GM12872 (cell line): ENCODE measurements around the gene SPATS2.

Experiments
- CTCF ChIP-seq: IDR thresholded peaks from 3 replicates; pipeline ENCODE4 v1.5.1; 2011; ENCODE audit warnings: low read depth, mild to moderate bottlenecking, low read length, moderate library complexity; ENCODE audit not compliant: insufficient read depth

The SPATS2 gene

GRCh38 chr12:49545815-49546214 lies 178.6 kb downstream of the SPATS2 start:
- no peak for TF ChIP-seq CTCF

DNA sequence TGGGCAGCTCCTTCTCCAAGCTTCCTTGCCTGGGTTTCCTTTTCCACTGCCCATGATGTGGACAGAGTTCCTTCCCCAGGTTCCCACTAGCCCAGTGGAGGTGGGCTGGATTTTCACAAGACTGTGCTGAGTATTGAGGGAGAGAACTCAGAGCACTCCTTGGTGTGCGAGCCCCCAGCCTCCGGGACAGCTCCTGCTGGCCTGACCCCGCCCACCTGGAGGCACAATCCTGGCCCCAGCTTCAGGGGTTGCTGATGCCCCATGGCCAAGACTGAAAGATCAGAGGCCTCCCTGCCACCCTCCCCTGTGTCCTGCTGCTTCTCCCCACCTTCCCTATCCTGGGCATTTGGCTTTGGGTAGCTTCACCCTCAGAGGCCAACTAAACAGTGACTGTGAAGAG lies 179.2 kb downstream of the SPATS2 start:
- no peak for TF ChIP-seq CTCF

DNA sequence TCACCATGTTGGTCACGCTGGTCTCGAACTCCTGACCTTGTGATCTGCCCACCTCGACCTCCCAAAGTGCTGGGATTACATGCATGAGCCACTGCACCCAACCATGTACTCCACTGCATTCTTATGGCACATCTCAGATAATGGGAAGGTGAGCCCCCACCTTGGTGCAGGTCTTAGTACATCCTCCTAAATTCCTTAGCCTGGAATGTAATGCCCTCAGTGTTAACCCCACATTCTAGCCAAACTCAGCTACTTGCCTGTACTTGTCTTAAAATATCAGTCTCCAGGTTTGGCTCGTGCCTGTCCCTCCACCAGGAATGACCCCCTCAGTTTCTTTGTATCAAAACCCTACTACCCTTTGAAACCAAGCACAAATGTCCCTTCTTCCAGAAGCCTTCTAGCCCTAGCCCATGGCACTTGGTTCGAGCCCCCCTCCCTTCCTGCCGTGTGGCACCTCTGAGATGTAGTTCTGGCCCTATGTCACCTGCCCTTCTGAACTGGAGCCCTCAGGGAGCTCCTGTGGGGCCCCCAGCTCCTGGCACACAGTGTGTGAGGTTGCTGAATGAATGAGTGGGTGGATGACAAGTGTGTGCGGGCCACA lies 179.9 kb downstream of the SPATS2 start:
- no peak for TF ChIP-seq CTCF

DNA sequence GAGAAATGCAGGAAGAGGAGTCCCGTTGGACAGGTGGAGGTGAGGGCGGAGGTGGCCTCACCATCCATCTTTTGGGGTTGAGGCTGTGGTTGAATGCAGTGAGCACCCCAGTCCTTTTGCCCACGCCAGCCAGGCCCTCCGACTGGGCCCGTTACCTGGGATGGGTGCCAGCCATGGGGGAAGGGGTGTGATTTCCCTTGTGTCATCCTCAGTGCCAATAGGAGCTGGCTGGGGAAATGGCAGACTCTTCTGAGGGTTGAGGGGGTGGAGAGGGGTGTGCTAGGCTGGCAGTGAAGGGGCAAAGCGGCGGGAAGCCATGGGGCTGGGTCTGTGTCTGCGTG lies 181.2 kb downstream of the SPATS2 start:
- no peak for TF ChIP-seq CTCF

- TF ChIP-seq CTCF, result peak; percentile 9; the same call in 1 of the 3 replicates
These were observed 181.8 kb downstream of the SPATS2 start for GRCh38 chr12:49548822-49549648.

GRCh38 chr12:49549735-49550692 lies 182.8 kb downstream of the SPATS2 start:
- no peak for TF ChIP-seq CTCF

DNA sequence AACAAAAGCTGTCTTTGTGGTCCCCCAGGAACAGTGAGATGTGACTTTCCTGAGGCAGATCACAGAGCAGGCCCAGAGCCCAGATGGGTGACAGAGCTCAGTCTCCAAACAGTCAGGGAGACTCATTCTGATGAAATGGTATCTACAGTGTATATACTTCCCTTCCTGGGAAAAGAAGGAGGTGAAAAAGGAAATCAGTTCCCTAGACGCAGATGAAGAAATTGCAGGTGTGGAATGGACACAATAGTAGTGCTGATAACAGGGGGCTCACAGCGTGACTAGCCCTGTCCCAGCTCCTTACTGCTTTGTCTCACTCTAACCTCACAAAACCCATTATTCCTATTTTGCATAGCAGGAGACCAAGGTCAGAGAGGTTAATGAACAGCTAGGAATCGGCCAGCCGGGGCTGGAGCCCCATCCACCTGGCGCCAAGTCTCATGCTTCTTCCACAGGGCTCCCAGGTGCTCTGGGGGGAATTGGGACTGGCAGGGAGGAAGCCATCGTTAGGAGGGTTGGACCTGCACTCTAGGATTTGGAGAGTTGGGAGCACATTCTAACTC lies 183.5 kb downstream of the SPATS2 start:
- no peak for TF ChIP-seq CTCF
